GM19043 (cell line): ENCODE results near the gene RNF215.
"Not testable (repeated sequence)": the region's sequence is repeated elsewhere in the genome, so short reads cannot be mapped to it uniquely, and the experiment has no call there.

Experiments used
- ATAC-seq: cut with Tn5 transposase; IDR thresholded peaks from one replicate; pipeline ENCODE4 v1.9.1; 2021; ENCODE audit warnings: low read depth; ENCODE audit not compliant: unreplicated experiment

The RNF215 gene

DNA sequence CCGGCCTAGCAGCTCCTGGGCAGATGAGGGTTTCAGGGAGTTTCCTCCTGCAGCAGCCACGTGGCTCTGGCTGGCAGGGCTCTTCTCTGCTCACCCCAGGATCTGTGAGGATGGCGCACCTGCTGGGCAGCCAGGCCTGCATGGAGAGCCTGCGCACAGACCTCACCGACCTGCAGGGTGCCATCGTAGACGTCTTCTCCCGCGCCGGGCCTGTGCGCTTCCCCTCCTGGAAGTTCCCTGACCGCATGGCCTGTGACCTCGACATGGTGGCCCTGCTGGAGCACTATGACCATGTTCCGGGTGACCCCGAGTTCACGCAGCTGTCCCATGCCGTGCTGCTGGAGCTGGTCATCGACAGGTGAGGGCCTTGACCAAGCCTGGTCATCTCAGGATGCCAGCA is 21.3 kb downstream of the RNF215 start:
- no peak for ATAC-seq

- ATAC-seq = no peak
Measured at GRCh38 chr22:30362651-30363281, 24.4 kb downstream of the RNF215 start.

DNA sequence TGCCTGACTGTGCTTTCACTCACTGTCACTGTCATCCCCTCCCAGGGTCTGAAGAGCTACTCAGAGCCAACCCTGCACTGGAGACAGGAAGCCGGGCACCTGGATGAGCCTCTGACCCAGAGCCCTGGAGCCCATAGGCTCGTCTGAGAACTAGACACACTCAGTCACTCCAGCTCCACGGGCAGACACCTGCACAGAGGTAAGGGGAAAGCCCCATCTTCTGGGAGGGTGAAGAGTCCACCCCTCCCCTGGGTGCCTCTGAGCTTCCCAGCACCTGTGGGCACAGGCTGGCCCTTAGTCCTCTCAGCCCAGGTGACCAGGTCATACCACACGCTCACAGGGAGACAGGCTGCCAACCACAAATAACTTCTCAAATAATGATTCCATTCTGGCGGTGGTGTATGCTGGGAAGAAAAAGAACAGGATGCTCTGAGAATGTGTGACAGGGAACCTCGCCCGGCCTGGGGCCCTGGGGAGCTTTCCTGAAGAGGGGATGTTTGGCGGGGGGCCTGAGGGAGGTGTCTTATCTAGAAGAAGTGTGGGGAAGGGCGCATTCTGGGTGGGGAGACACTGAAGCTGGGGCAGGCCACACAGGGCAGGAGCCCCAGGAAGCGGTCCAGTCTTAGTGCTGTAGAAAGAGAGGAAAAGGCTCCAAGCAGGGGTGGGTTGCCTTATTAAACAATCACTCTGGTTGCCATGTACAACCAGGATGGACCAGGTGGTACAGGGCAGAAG is 25.1 kb downstream of the RNF215 start:
- no peak for ATAC-seq

DNA sequence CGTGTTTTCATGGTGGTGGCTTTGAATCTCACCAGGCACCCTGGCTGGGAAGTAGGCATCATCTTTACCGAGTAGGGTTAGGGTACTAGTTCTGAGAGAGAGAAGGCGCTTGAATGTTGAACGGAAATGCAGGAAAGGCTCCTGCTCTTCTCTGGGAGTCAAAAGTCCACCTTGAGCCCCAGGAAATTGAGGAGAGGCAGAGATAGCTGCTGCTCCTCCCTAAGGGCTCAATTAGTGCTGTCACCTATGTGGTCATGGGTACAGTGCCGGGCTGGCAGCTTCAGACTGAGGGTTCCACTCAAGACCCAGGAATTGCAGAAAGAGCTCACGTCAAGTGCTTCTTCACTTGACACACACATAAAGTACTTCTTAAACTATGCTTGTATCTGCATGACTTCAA is 28.7 kb downstream of the RNF215 start:
- ATAC-seq = no peak

DNA sequence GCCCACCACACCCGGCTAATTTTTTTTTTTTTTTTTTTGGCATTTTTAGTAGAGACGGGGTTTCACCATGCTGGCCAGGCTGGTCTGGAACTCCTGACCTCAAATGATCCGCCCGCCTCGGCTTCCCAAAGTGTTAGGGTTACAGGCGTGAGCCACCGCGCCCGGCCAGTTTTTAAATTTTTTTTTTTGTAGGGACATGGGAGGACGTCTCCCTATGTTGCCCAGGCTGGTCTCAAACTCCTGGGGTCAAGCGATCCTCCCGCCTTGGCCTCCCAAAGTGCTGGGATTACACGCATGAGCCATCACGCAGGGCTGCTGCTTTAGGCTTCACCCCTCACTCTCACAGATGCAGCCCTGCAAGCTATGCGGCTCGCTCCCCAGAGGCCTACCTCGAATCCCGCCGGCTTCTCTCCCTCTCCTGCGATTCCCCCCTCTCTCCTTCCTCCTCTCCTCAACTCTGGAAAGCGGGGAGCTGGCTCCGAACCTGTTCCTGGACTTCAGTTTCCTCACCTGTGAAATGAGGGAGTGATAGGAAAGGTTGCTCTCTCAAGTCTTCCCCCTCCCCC is 29.5 kb downstream of the RNF215 start:
- no peak for ATAC-seq

GRCh38 chr22:30357236-30357570 is 30.0 kb downstream of the RNF215 start:
- ATAC-seq = no peak

- peak; percentile 82 for ATAC-seq
Measured at GRCh38 chr22:30356449-30357235, 30.6 kb downstream of the RNF215 start, which contains the start of the genes CCDC157 and SF3A1. Gene CCDC157 (plus strand): TSS chr22:30357007. CDS start chr22:30366001, 8,994 bp downstream. Gene SF3A1 (minus strand): TSS chr22:30356894. CDS start chr22:30356792, 102 bp downstream.

DNA sequence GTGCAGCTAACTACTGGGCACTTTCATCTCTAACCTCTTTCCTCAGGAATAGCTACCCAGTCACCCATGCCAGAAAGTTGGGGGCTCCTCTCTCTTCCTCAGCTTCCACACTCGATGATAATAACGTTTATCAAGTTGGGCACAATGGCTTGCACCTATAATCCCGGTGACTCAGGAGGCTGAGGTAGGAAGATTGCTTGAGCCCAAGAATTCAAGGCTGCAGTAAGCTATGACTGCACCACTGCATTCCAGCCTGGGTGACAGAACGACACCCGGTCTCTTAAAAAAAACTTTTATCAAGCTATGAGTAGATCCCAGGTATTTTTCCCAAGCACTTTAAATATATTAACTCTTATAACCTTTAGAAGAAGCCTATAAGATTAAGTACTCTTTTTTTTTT is 32.6 kb downstream of the RNF215 start:
- ATAC-seq = no peak

- ATAC-seq = no peak
Measured at GRCh38 chr22:30351226-30351625, 36.0 kb downstream of the RNF215 start.

DNA sequence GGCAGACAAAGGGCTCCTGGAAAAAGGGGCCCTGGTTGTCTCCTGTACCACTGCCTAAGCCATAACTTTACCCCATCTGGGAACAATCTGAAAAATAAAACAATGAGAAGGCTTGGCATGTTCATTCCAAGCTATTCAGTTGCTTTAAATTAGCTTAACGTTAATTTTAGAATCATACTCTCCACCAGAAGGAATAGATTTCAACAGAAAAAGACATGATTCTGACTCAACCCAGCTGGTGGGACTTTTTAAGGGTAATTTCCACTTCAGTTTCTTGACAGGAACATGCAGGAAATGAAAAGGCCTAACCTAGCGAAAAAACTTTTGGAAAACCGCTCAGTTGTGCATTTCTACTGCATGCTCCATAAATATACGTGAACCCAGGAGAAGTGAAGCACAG is 38.4 kb downstream of the RNF215 start:
- ATAC-seq = no peak

DNA sequence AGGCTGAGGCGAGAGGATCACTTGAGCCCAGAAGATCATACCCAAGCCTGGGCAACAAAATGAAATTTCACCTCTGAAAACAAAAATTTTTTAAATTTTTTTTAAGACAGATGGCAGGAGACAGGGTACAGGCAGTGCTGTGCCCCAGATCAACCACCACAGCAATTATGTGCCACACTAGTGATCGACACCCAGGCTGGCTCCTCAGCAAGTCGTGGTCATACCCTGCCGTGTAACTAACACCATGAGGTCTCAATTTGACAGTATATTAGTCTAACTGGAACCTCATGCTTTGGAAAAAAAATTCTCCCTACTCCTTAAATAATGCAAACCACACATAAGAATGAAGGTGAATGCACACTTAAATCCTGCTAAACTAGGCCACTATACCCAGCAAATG is 38.8 kb downstream of the RNF215 start:
- no peak for ATAC-seq

DNA sequence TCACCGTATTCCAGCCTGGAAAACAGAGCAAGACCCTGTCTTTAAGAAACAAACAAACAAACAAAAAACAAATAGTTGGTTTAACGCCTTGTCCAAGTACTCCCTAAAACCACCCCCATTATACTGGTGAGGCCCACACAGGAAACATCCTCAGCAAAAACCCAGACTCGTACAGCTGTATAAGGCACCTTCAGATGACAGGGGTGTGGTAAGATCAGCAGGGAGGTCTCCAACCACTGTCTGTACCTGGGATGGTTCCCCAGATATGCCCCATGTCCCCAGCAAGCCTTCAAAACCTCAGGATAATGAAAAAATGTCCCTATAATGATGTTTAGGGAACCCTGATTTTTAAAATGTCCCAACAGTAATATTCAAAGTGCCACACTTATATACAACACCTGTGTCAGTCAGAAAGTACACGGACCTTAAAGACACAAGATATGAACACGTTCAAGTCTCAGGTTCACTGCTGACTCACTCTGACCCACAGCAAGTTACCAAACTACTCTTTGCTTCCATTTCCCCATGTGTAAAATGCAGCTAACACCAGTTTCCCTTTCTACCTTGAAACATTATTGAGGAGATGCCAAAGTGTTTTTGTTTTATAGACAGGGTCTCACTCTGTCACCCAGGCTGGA is 39.8 kb downstream of the RNF215 start:
- ATAC-seq = no peak

GRCh38 chr22:30344447-30345200 is 42.6 kb downstream of the RNF215 start:
- ATAC-seq = no peak

DNA sequence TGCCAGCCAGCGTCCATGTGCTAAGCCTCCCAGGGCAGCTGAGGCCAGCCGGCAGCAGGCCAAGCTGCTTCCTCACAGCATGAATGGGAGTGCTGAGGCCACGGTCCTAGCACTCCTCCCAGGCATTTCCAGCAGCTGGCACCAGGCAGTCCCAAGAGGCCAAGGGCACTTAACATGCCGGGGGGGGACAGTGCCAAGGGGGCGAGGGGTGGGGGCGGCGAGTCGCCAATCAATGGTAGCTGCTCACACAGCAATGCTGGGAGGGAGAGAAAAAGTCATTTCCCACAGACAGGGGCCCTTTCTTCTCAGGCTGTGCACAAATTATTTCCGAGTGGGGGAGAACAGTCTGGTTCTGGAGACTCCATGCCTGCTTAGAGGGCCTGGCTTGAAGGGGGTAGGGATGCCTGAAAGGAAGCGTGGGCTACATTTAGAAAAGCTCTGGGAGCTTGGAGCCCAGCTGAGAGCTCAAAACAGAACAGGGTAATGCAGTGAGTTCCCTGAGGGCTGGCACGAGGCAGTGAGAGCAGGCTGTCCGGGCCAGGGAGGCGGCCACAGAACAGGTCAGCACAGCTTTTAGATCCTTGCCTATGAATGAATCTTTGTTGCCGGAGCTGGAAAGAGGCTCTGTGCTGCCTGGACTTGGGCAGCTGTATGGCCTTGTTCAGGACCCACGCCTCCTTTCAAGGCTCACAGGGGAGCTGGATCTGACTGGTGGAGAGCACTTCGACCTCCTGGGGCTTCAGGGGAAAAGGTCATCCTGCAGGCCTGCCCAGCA is 46.1 kb downstream of the RNF215 start:
- ATAC-seq = no peak

- ATAC-seq = no peak
Measured at GRCh38 chr22:30338802-30339201, 48.4 kb downstream of the RNF215 start.

- ATAC-seq = not testable (repeated sequence)
Measured at GRCh38 chr22:30338341-30338740, 48.9 kb downstream of the RNF215 start.

DNA sequence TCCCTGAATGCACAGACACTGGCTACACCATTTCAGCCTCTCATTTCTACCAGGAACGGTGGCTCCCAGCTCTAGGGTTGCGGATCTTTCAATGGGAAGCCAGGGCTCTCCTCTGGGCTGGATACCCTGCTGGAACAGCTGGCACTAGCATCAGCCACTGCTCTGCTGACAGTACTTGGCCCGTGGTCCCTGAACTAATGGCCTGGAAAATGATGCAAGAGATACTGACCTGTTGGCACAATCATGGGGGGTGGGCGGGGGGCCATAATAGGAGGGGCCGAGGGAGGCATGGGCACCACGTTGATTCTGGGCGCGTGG is 49.8 kb downstream of the RNF215 start:
- no peak for ATAC-seq

DNA sequence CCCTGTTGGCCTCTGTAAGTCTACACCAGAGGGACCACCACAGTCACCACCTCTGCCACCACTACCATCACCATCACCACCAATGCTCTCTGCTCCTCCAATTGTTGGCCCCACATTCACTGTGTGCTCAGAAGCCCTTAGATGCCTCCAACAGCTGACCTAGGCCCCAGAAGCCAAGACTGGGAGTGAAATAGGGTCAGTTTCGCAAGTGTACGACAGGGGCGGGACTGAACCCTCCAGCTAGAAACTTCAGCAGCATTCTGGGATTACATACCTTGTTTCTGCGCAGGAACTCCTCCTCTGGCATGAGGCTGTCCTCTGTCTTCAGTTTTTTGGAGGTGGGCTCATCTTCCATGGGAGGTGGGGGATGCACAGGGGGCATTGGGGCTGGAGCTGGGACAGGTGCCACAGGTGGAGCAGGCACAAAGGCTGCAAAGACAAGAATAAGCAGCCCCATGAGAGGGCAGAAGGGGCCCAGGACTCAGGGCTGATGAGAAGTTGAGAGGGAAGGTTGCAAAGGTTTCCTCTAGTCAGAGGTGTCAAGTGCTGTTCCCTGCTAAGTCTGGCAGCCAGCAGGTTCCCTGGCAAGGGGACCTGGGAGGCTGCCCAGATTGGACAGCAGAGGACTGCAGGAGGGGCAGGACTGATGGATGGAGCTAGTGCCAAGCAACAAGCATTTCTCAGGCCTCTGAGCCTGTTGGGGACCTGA is 50.3 kb downstream of the RNF215 start:
- no peak for ATAC-seq

- no peak for ATAC-seq
Measured at GRCh38 chr22:30335236-30335635, 52.0 kb downstream of the RNF215 start.
